A673 (cell line): ENCODE measurements around the gene ELK4.

Experiments
- CTCF ChIP-seq: fragments of 300-800, 200-600 bp; sonication (generic); conservative IDR thresholded peaks from 2 replicates; pipeline ENCODE4 v1.5.1; 2017; ENCODE audit warnings: low read depth, mild to moderate bottlenecking, antibody characterized with exemption, low read length, moderate library complexity, mixed read lengths
- EZH2 ChIP-seq: fragments of 200-600 bp; sonication (generic); IDR thresholded peaks from 2 replicates; pipeline ENCODE4 v1.6.1; 2017; ENCODE audit warnings: borderline replicate concordance, low read depth, mild to moderate bottlenecking, mixed read lengths, antibody characterized with exemption, low read length; ENCODE audit not compliant: poor library complexity, severe bottlenecking

- TF ChIP-seq CTCF (no peak), EZH2 (no peak)
These were observed 21.2 kb upstream of the ELK4 start for GRCh38 chr1:205652984-205653383.
